ENCODE data around the gene PLCD3. TPM values are rescaled to one million over a fixed set of nuclear protein-coding genes. Genes with fewer than 3 reads are reported as not detected.
A peak's percentile ranks its signal among the peaks of the same experiment; 100 is the strongest.

The PLCD3 gene
- total RNA-seq (2016; rRNA removed; fragmentation: Illumina TruSeq; extraction: Trizol), result 5.5 and 11.3 TPM in 2 replicates
- total RNA-seq (2016; cell fraction: cytosol; rRNA removed; fragmentation: Illumina TruSeq; extraction: Trizol; ENCODE audit: low read depth), result 5.6 and 8.7 TPM in 2 replicates
- 6.2 and 9.4 TPM in 2 replicates for total RNA-seq (2016; cell fraction: insoluble cytoplasmic fraction; rRNA removed; fragmentation: Illumina TruSeq; extraction: Trizol)
- total RNA-seq (2016; cell fraction: membrane; rRNA removed; fragmentation: Illumina TruSeq; extraction: Trizol), result 23.5 and 28.9 TPM in 2 replicates
- total RNA-seq (2016; cell fraction: nucleus; rRNA removed; fragmentation: Illumina TruSeq; extraction: Trizol), result 4.2 and 4.3 TPM in 2 replicates
- 39.1 and 46.1 TPM in 2 replicates for polyA plus RNA-seq (2011; rRNA removed)
- 28.6 and 40.9 TPM in 2 replicates for polyA plus RNA-seq (2011; cell fraction: cytosol; rRNA removed)
- 37.4 and 43.6 TPM in 2 replicates for polyA plus RNA-seq (2011; cell fraction: nucleus; rRNA removed)
- 8.5 and 22.4 TPM in 2 replicates for polyA plus RNA-seq (2012)
- polyA plus RNA-seq (2016; cell fraction: cytosol; fragmentation: Illumina TruSeq; extraction: Trizol; ENCODE audit: low read depth), result 17.4 and 19.5 TPM in 2 replicates
- polyA plus RNA-seq (2016; cell fraction: insoluble cytoplasmic fraction; fragmentation: Illumina TruSeq; extraction: Trizol; ENCODE audit: low read depth), result 14.0 and 24.9 TPM in 2 replicates
- polyA plus RNA-seq (2016; cell fraction: membrane; fragmentation: Illumina TruSeq; extraction: Trizol; ENCODE audit: low read depth), result 30.5 and 46.5 TPM in 2 replicates
- 24.9 and 28.4 TPM in 2 replicates for polyA plus RNA-seq (2016; cell fraction: nucleus; fragmentation: Illumina TruSeq; extraction: Trizol; ENCODE audit: insufficient read depth, low read depth)
- polyA minus RNA-seq (2011; rRNA and poly(A)+ RNA removed; ENCODE audit: low replicate concordance), result 68.8 and 256 TPM in 2 replicates
- polyA minus RNA-seq (2011; cell fraction: cytosol; rRNA and poly(A)+ RNA removed), result 26.0 and 39.9 TPM in 2 replicates
- 13.4 and 15.7 TPM in 2 replicates for polyA minus RNA-seq (2011; cell fraction: nucleus; rRNA and poly(A)+ RNA removed)
- percentile 60 among the genes with signal in this experiment for Bru-seq, nascent RNA
- BruChase-seq, experiment 1, labeled RNA remaining after a 6-hour chase, result percentile 67 among the genes with signal in this experiment
- percentile 57 among the genes with signal in this experiment for BruChase-seq, experiment 2, labeled RNA remaining after a 2-hour chase
- long read RNA-seq, experiment 1, partial matches to known transcripts, result 0 of 2 reads
- long read RNA-seq, experiment 1, other reads (novel, unspliced or antisense), result 2 of 2 reads
- long read RNA-seq, experiment 2, full-length matches to known transcripts, result 27 of 82 reads
- long read RNA-seq, experiment 2, partial matches to known transcripts, result 25 of 82 reads
- long read RNA-seq, experiment 2, other reads (novel, unspliced or antisense), result 30 of 82 reads

GRCh38 chr17:45132320-45132571 lies at the start of gene PLCD3:
TSS of gene PLCD3 (minus strand) at chr17:45132515. CDS start at chr17:45132410, 105 bp downstream.
- in situ Hi-C loops (cut with HindIII; ENCODE audit: extremely low pct_ligation_motif_present, low pct_unique_long_range_greater_than_20kb), result loop anchor here (5.0 to 10.0 kb wide), 2 partner anchors 35 to 243 kb away; no protein-coding TSS in a partner anchor
- peaks cover 66% of the 10 kb centered on the region for H3K4me1 ChIP-seq (ENCODE audit: insufficient read depth, low read length)
- no peak for FAIRE-seq

More at GRCh38 chr17:45132320-45132571, at the start of gene PLCD3:
- Histone ChIP-seq H3K36me3 (replicated peaks in 1 of 2; ENCODE audit: control insufficient read depth in 1 of 2, insufficient read depth in 2 of 2, low read length in 2 of 2) (no peaks in the 10 kb centered on the region), H3K4me2 (ENCODE audit: low read depth, low read length) (peak within 1 kb of the TSS; percentile 97), H3K9ac (ENCODE audit: insufficient read depth, low read depth, low read length) (peak within 1 kb of the TSS; percentile 75), H3K4me3 (replicated peaks in 1 of 3; ENCODE audit: insufficient read depth in 1 of 3, low read depth in 2 of 3, low read length in 3 of 3) (peak within 1 kb of the TSS; percentile 83 to 95 (median 92)), H3K27me3 (ENCODE audit: control insufficient read depth in 1 of 2, insufficient read depth in 2 of 2, low read length in 2 of 2) (no peaks in the 10 kb centered on the region), H3K9me3 (ENCODE audit: low read length) (no peaks in the 10 kb centered on the region), H3K79me2 (ENCODE audit: insufficient read depth, low read length) (peaks cover 20% of the 10 kb centered on the region), H4K20me1 (ENCODE audit: insufficient read depth, low read length) (no peaks in the 10 kb centered on the region), H3K27ac (ENCODE audit: extremely low read length, insufficient read depth, low read length) (peak within 1 kb of the TSS; percentile 65), H2AFZ (ENCODE audit: low read length) (no peak within 1 kb of the TSS)
- BruUV-seq (replicated peaks), result no TSS peak
- ATAC-seq (no peak), DNase-seq (ENCODE audit: low spot score) (no peak)
- 0 out of 2 replicates have a peak, but pooled peaks have one; percentile 20 for TF ChIP-seq SATB2 (CRISPR knock-in tag; IDR thresholded peaks at IDR 0.05)
- TF ChIP-seq CHD2 (IDR thresholded peaks at IDR 0.05; ENCODE audit: low read depth, low read length), result 0 out of 2 replicates have a peak, but pooled peaks have one; percentile 1
- no peak for TF ChIP-seq HNF4A (CRISPR knock-in tag; IDR thresholded peaks at IDR 0.05)
- TF ChIP-seq TAF15 (IDR thresholded peaks at IDR 0.05; ENCODE audit: low read depth, low read length, poor library complexity, severe bottlenecking), result peak; percentile 4
- peak; percentile 26; the same call in 1 of the 2 replicates for TF ChIP-seq TMF1 (CRISPR knock-in tag; IDR thresholded peaks at IDR 0.05; ENCODE audit: low read depth)
- 0 out of 2 replicates have a peak, but pooled peaks have one; percentile 3 for TF ChIP-seq HES4 (CRISPR knock-in tag; IDR thresholded peaks at IDR 0.05; ENCODE audit: borderline replicate concordance)
- POLR2A ChIA-PET, result interaction anchor here (1.4 to 1.7 kb wide), 3 partner anchors 17 to 71 kb away, joined by 4 to 14 read pairs (median 11); partner anchors contain the start of genes HEXIM1, HEXIM2 and NMT1
- WGBS (ENCODE audit: low lambda C conversion rate), result 1% methylated on average over 20 of the region's 36 CpGs
- intact Hi-C loops (cut with micrococcal nuclease; ENCODE audit: unreplicated experiment), result loop anchor here (2.0 kb wide), 1 partner anchor 33 kb away; no protein-coding TSS in a partner anchor
- CTCF ChIA-PET (ENCODE audit: low intra/inter-chr PET ratio, low total read pairs), result interaction anchor here (0.7 to 4.9 kb wide), 10 partner anchors 10 to 212 kb away, joined by 3 to 303 read pairs (median 4); no protein-coding TSS in a partner anchor
